Transverse colon (tissue), 4 donors: ENCODE measurements around the gene UBXN10. TPM values are rescaled to one million over a fixed set of nuclear protein-coding genes. Genes with fewer than 3 reads are reported as not detected.

Experiments
- DNase-seq: peaks from one replicate; pipeline ENCODE4 v3.0.0-alpha.2; 2019
- H3K27ac ChIP-seq, 4 donors: fragments of 200-600 bp; sonication (generic); 2 replicates each; pipeline ENCODE4 v1.5.1; 2016 to 2018; ENCODE audit warnings: inconsistent platforms in 4 of 4
- H3K27me3 ChIP-seq: fragments of 200-600 bp; sonication (generic); 2 replicates; pipeline ENCODE4 v1.5.1; 2017; ENCODE audit warnings: inconsistent platforms
- H3K36me3 ChIP-seq, 4 donors: fragments of 200-600 bp; sonication (generic); 2 replicates each; pipeline ENCODE4 v1.5.1; 2017 to 2019; ENCODE audit warnings: inconsistent platforms in 4 of 4
- H3K4me1 ChIP-seq, 4 donors: fragments of 200-600 bp; sonication (generic); 2 replicates each; pipeline ENCODE4 v1.5.1; 2017 to 2020; ENCODE audit warnings: inconsistent platforms in 4 of 4
- H3K4me3 ChIP-seq, 4 donors: fragments of 200-600 bp; sonication (generic); 1 replicate in 1 of 4; 2 replicates in 3 of 4; pipeline versions ENCODE4 v1.5.1 to v1.6.1; 2017 to 2019; ENCODE audit warnings: inconsistent platforms in 4 of 4
- H3K9me3 ChIP-seq, 2 donors: fragments of 200-600 bp; sonication (generic); 2 replicates each; pipeline ENCODE4 v1.5.1; 2017 to 2019; ENCODE audit warnings: inconsistent platforms in 2 of 2
- EP300 ChIP-seq: sonication (generic); formaldehyde crosslinking; IDR thresholded peaks from one replicate; pipeline ENCODE4 v1.6.1; 2017; ENCODE audit warnings: antibody characterized with exemption, low read depth
- POLR2A ChIP-seq: fragments of 450-650 bp; IDR thresholded peaks from one replicate; pipeline ENCODE4 v1.6.1; 2016; ENCODE audit warnings: antibody characterized with exemption, mild to moderate bottlenecking, moderate library complexity
- POLR2AphosphoS5 ChIP-seq, 3 donors: sonication (generic); formaldehyde crosslinking; IDR thresholded peaks; one replicate each; pipeline ENCODE4 v1.6.1; 2016; ENCODE audit warnings: antibody characterized with exemption in 3 of 3
- WGBS, 2 donors: methylation state at CpG; one replicate each; pipeline ENCODE4 v1.1.5; 2018; ENCODE audit warnings: low coverage in 1 of 2; 5-methylcytosine and 5-hydroxymethylcytosine counted together
- in situ Hi-C, 4 donors: fragments of 200-750 bp; cut with MboI; loops; one replicate each; pipeline versions ENCODE4 v1.15.0 to v1.15.1; 2017; ENCODE audit warnings: low sequenced_read_pairs in 3 of 4, low pct_ligation_motif_present in 1 of 4, low pct_unique_long_range_greater_than_20kb in 1 of 4
- intact Hi-C: fragments of 100-400 bp; cut with DNase I; formaldehyde crosslinking; loops from one replicate; pipeline ENCODE4 v1.15.1; 2023; ENCODE audit warnings: low total_unique reads
- total RNA-seq, 4 donors: library from RNA; depleted of rRNA; stranded (reverse); fragments of >200 nt; gene quantifications; one replicate each; pipeline ENCODE4 v1.1.0, GENCODE V29; 2016
- TF ChIP-seq, protein P1 (sequence below), 5 experiments: fragments of 200-600 bp in 3 of 5; fragments of 450-650 bp in 2 of 5; sonication (generic) in 3 of 5; IDR thresholded peaks; 1 replicate in 2 of 5; 2 replicates in 3 of 5; pipeline ENCODE4 v1.5.1; 2016 to 2017; ENCODE audit warnings: antibody characterized with exemption in 5 of 5, inconsistent platforms in 3 of 5, mild to moderate bottlenecking in 2 of 5, moderate library complexity in 1 of 5

The UBXN10 gene, protein sequence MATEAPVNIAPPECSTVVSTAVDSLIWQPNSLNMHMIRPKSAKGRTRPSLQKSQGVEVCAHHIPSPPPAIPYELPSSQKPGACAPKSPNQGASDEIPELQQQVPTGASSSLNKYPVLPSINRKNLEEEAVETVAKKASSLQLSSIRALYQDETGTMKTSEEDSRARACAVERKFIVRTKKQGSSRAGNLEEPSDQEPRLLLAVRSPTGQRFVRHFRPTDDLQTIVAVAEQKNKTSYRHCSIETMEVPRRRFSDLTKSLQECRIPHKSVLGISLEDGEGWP
- total RNA-seq, result 10 to 100 TPM in 1 of 4 donors, 1 to 10 TPM in 3; 4.3 to 15.3 (median 5.8) TPM

- intact Hi-C loops, result no loop called here
- H3K4me1 ChIP-seq, result peaks cover 14 to 53% (median 45%) of the 10 kb centered on the region in 4 donors
- H3K27ac ChIP-seq, result peak within 1 kb of the TSS; percentile 76 to 92 (median 88)
- 6 to 15% methylated on average over 3 to 36 of the region's 52 CpGs for WGBS, 2 donors
- in situ Hi-C loops, result no loop called here
- no peaks in the 10 kb centered on the region for H3K36me3 ChIP-seq
- peak within 1 kb of the TSS; percentile 42 to 75 (median 46) for H3K4me3 ChIP-seq
- no peaks in the 10 kb centered on the region for H3K9me3 ChIP-seq
- TF ChIP-seq POLR2A (peak; percentile 65), POLR2AphosphoS5 (IDR thresholded peaks at IDR 0.05) (peak; percentile 20 to 85 (median 55))
- TF ChIP-seq, protein P1, sequence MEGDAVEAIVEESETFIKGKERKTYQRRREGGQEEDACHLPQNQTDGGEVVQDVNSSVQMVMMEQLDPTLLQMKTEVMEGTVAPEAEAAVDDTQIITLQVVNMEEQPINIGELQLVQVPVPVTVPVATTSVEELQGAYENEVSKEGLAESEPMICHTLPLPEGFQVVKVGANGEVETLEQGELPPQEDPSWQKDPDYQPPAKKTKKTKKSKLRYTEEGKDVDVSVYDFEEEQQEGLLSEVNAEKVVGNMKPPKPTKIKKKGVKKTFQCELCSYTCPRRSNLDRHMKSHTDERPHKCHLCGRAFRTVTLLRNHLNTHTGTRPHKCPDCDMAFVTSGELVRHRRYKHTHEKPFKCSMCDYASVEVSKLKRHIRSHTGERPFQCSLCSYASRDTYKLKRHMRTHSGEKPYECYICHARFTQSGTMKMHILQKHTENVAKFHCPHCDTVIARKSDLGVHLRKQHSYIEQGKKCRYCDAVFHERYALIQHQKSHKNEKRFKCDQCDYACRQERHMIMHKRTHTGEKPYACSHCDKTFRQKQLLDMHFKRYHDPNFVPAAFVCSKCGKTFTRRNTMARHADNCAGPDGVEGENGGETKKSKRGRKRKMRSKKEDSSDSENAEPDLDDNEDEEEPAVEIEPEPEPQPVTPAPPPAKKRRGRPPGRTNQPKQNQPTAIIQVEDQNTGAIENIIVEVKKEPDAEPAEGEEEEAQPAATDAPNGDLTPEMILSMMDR (IDR thresholded peaks at IDR 0.05), result no peak
- no peaks in the 10 kb centered on the region for H3K27me3 ChIP-seq
- DNase-seq, result peak; percentile 84
Measured at GRCh38 chr1:20185834-20186782, at the start of gene UBXN10, which contains the start of gene PLA2G2C. Gene UBXN10 (plus strand): TSS chr1:20186096. CDS start chr1:20190562, 4,466 bp downstream. Gene PLA2G2C (minus strand): TSS chr1:20186518. CDS start chr1:20177363, 9,155 bp downstream.

GRCh38 chr1:20136249-20136648 is 49.6 kb upstream of the UBXN10 start:
- WGBS, 2 donors, result 94 to 95% methylated on average over 3 of the region's 3 CpGs
- intact Hi-C loops, result loop anchor here (5.0 kb wide), 1 partner anchor 849 kb away; the partner anchor contains the start of gene AKR7A3

DNA sequence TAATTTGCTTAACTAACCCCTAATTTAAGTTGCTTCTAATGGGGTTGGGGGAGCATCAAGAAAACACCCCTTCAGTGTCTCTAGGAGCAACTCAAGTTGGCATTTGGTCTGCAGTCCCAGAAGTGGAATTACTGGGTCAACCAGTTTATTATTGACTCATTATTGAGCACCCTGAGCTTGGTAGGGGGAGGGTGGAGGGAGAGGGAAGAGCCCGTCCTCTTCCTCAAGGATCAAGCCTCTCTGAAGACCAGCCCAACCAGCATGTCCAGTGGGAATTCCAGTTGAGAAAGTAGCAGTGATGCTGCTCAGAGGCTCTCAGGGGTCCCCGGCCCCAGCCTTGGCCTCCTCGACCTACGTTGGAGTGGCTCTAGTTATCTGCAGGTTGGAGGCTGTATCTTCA is 48.8 kb upstream of the UBXN10 start:
- no peaks in the 10 kb centered on the region for H3K4me1 ChIP-seq
- TF ChIP-seq POLR2AphosphoS5 (IDR thresholded peaks at IDR 0.05) (no peak), POLR2A (no peak), EP300 (no peak)
- TF ChIP-seq, protein P1 (IDR thresholded peaks at IDR 0.05), result no peak
- no peaks in the 10 kb centered on the region for H3K9me3 ChIP-seq
- H3K36me3 ChIP-seq, result no peaks in the 10 kb centered on the region
- WGBS, 2 donors, result 98% methylated on average over 4 of the region's 4 CpGs; no CpG with 5 or more reads in 1 of the 2 donors
- in situ Hi-C loops, result no loop called here
- H3K4me3 ChIP-seq, result no peak overlapping the region
- no peaks in the 10 kb centered on the region for H3K27me3 ChIP-seq
- DNase-seq, result no peak
- no peak overlapping the region for H3K27ac ChIP-seq
- intact Hi-C loops, result loop anchor here (5.0 kb wide), 1 partner anchor 850 kb away; the partner anchor contains the start of gene AKR7A3

More at GRCh38 chr1:20136249-20136648, 49.6 kb upstream of the UBXN10 start:
- Histone ChIP-seq H3K9me3 (no peaks in the 10 kb centered on the region), H3K4me1 (no peaks in the 10 kb centered on the region), H3K4me3 (no peak overlapping the region), H3K36me3 (no peaks in the 10 kb centered on the region), H3K27ac (no peak overlapping the region), H3K27me3 (no peaks in the 10 kb centered on the region)
- no peak for DNase-seq
- TF ChIP-seq POLR2AphosphoS5 (IDR thresholded peaks at IDR 0.05), result no peak
- no peak for TF ChIP-seq POLR2A
- TF ChIP-seq, protein P1 (IDR thresholded peaks at IDR 0.05), result no peak
- no peak for TF ChIP-seq EP300
- in situ Hi-C loops, result no loop called here

DNA sequence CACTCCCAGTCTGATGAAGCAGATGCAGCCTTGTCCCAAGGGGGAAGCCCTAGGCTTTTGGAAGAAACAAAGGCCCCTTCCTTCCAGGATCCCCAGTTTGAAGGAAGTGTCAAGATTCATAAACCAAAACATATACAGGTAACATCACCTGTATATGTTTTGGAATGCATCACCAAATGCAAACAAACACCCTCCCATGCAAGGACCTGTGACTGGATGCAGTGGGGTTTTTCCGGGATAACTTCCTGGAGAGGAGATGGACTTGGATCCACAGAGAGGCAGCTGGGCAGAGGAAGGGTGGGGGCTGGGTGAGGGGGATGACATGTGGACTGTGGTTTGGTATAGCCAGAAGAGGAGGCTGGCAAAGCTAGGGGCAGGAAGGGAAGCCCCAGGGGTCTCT is 48.3 kb upstream of the UBXN10 start:
- in situ Hi-C loops, result no loop called here
- Histone ChIP-seq H3K27me3 (no peaks in the 10 kb centered on the region), H3K36me3 (no peaks in the 10 kb centered on the region), H3K27ac (no peak overlapping the region), H3K9me3 (no peaks in the 10 kb centered on the region), H3K4me1 (no peaks in the 10 kb centered on the region), H3K4me3 (no peak overlapping the region)
- no peak for DNase-seq
- intact Hi-C loops, result loop anchor here (5.0 kb wide), 1 partner anchor 850 kb away; the partner anchor contains the start of gene AKR7A3
- TF ChIP-seq, protein P1 (IDR thresholded peaks at IDR 0.05), result no peak
- TF ChIP-seq EP300 (no peak), POLR2AphosphoS5 (IDR thresholded peaks at IDR 0.05) (no peak), POLR2A (no peak)
- WGBS, 2 donors, result 62 to 67% methylated on average over 1 of the region's 1 CpG
